Thyroid gland (tissue), 4 donors: Measurements from ENCODE around the gene MIAT. TPM values are rescaled to one million over a fixed set of nuclear protein-coding genes. Genes with fewer than 3 reads are reported as not detected.
A peak's percentile ranks its signal among the peaks of the same experiment; 100 is the strongest.

Source experiments
- DNase-seq, 2 donors: peaks; one replicate each; pipeline ENCODE4 v3.0.0-alpha.2; 2019
- H3K27ac ChIP-seq, 3 donors: fragments of 200-600 bp; sonication (generic); 1 replicate in 2 of 3; 2 replicates in 1 of 3; pipeline ENCODE4 v1.5.1; 2016 to 2019; ENCODE audit warnings: mild to moderate bottlenecking in 1 of 3, moderate library complexity in 1 of 3
- H3K27me3 ChIP-seq: fragments of 200-600 bp; sonication (generic); one replicate; pipeline ENCODE4 v1.5.1; 2019
- H3K36me3 ChIP-seq, 2 donors: fragments of 200-600 bp; sonication (generic); one replicate each; pipeline ENCODE4 v1.5.1; 2016 to 2019
- H3K4me1 ChIP-seq, 2 donors: fragments of 200-600 bp; sonication (generic); one replicate each; pipeline ENCODE4 v1.5.1; 2017 to 2019
- H3K4me3 ChIP-seq, 3 donors: fragments of 200-600 bp; sonication (generic); replicated peaks in 1 of 3; 1 replicate in 2 of 3; 2 replicates in 1 of 3; pipeline ENCODE4 v1.5.1; 2016; ENCODE audit warnings: mild to moderate bottlenecking in 1 of 3
- H3K9me3 ChIP-seq: fragments of 200-600 bp; sonication (generic); one replicate; pipeline ENCODE4 v1.5.1; 2017
- CTCF ChIP-seq, 6 experiments: fragments of 200-600 bp in 3 of 6; fragments of 450-650 bp in 3 of 6; sonication (generic) in 3 of 6; IDR thresholded peaks; one replicate each; pipeline ENCODE4 v1.5.1; 2016 to 2019; ENCODE audit warnings: antibody characterized with exemption in 6 of 6, mild to moderate bottlenecking in 2 of 6, inconsistent platforms in 1 of 6, moderate library complexity in 1 of 6
- POLR2A ChIP-seq, 2 donors: fragments of 450-650 bp; IDR thresholded peaks; one replicate each; pipeline ENCODE4 v1.6.1; 2017; ENCODE audit warnings: antibody characterized with exemption in 2 of 2, mild to moderate bottlenecking in 2 of 2, moderate library complexity in 1 of 2
- WGBS, 2 donors: methylation state at CpG; one replicate each; pipeline ENCODE4 v1.1.5; 2017; 5-methylcytosine and 5-hydroxymethylcytosine counted together
- intact Hi-C: fragments of 100-400 bp; cut with DNase I; formaldehyde crosslinking; loops from one replicate; pipeline ENCODE4 v1.15.1; 2023
- total RNA-seq, 4 donors: library from RNA; depleted of rRNA; stranded (reverse); fragments of >200 nt; gene quantifications; one replicate each; pipeline ENCODE4 v1.2.3, GENCODE V29; 2016

MIAT gene
- total RNA-seq, 4 donors from 2014 or later: 0.67 to 2.6 (median 1.2) TPM

- intact Hi-C loops: loop anchor here (10.0 kb wide), 1 partner anchor 1130 kb away; the partner anchor contains the start of gene MN1
These were observed 17.1 kb downstream of the MIAT start for GRCh38 chr22:26674211-26675190.

GRCh38 chr22:26675687-26676268, 18.4 kb downstream of the MIAT start:
- Histone ChIP-seq H3K4me1 (peaks cover 19 to 32% of the 10 kb centered on the region in 2 donors), H3K4me3 (no peak overlapping the region), H3K9me3 (no peaks in the 10 kb centered on the region), H3K27me3 (no peaks in the 10 kb centered on the region), H3K36me3 (no peaks in the 10 kb centered on the region), H3K27ac (no peak overlapping the region)
- DNase-seq: no peak
- TF ChIP-seq POLR2A (IDR thresholded peaks at IDR 0.05) (no peak), CTCF (IDR thresholded peaks at IDR 0.05) (no peak)
- 82 to 86% methylated on average over 4 of the region's 4 CpGs for WGBS, 2 donors
- intact Hi-C loops: loop anchor here (10.0 kb wide), 1 partner anchor 1129 kb away; the partner anchor contains the start of gene MN1

More at GRCh38 chr22:26674211-26675190, 17.1 kb downstream of the MIAT start:
- H3K4me3 ChIP-seq: no peak overlapping the region
- TF ChIP-seq CTCF (IDR thresholded peaks at IDR 0.05): no peak
- no peak for TF ChIP-seq POLR2A (IDR thresholded peaks at IDR 0.05)
- no peaks in the 10 kb centered on the region for H3K36me3 ChIP-seq
- no peak overlapping the region for H3K27ac ChIP-seq
- 67 to 81% methylated on average over 7 to 9 of the region's 9 CpGs for WGBS, 2 donors
- no peaks in the 10 kb centered on the region for H3K9me3 ChIP-seq
- peaks cover 19 to 32% of the 10 kb centered on the region in 2 donors for H3K4me1 ChIP-seq
- no peaks in the 10 kb centered on the region for H3K27me3 ChIP-seq
- peak in 1 of 2 donors; percentile 12 for DNase-seq

GRCh38 chr22:26677217-26677616, 19.8 kb downstream of the MIAT start:
- Histone ChIP-seq H3K27me3 (no peaks in the 10 kb centered on the region), H3K4me1 (peaks cover 24 to 39% of the 10 kb centered on the region in 2 donors), H3K36me3 (no peaks in the 10 kb centered on the region), H3K4me3 (no peak overlapping the region), H3K27ac (no peak overlapping the region), H3K9me3 (no peaks in the 10 kb centered on the region)
- 93% methylated on average over 5 of the region's 5 CpGs for WGBS, 2 donors
- TF ChIP-seq CTCF (IDR thresholded peaks at IDR 0.05) (no peak), POLR2A (IDR thresholded peaks at IDR 0.05) (no peak)
- intact Hi-C loops: loop anchor here (10.0 kb wide), 1 partner anchor 1128 kb away; the partner anchor contains the start of gene MN1
- no peak for DNase-seq

- H3K27ac ChIP-seq: no peak overlapping the region
- intact Hi-C loops: loop anchor here (10.0 kb wide), 1 partner anchor 1126 kb away; the partner anchor contains the start of gene MN1
- no peaks in the 10 kb centered on the region for H3K36me3 ChIP-seq
- H3K9me3 ChIP-seq: no peaks in the 10 kb centered on the region
- peaks cover 11 to 28% of the 10 kb centered on the region in 2 donors for H3K4me1 ChIP-seq
- H3K27me3 ChIP-seq: no peaks in the 10 kb centered on the region
- peak; percentile 71 to 77 for DNase-seq
- TF ChIP-seq CTCF (IDR thresholded peaks at IDR 0.05) (peak; percentile 81 to 96 (median 87)), POLR2A (IDR thresholded peaks at IDR 0.05) (no peak)
- no peak overlapping the region for H3K4me3 ChIP-seq
- 45 to 51% methylated on average over 9 of the region's 9 CpGs for WGBS, 2 donors
These were observed 21.7 kb downstream of the MIAT start for GRCh38 chr22:26679003-26679629.
